ENCODE measurements around the gene NEURL4. TPM values are rescaled to one million over a fixed set of nuclear protein-coding genes. Genes with fewer than 3 reads are reported as not detected.
A peak's percentile ranks its signal among the peaks of the same experiment; 100 is the strongest.

NEURL4 gene
- total RNA-seq, 1 donor from 2014 or later: 57.1 TPM

GRCh38 chr17:7313890-7314718 is 15.0 kb downstream of the NEURL4 start:
- H3K36me3 Mint-ChIP-seq (ENCODE audit: low read depth): peaks cover 66% of the 10 kb centered on the region
- no peak for DNase-seq (ENCODE audit: low spot score)

GRCh38 chr17:7313088-7313889 is 15.8 kb downstream of the NEURL4 start:
- peaks cover 67% of the 10 kb centered on the region for H3K36me3 Mint-ChIP-seq (ENCODE audit: low read depth)
- H3K27ac Mint-ChIP-seq: peak overlapping the region; percentile 62
- DNase-seq (ENCODE audit: low spot score): no peak
- H3K27me3 Mint-ChIP-seq (ENCODE audit: insufficient read depth): no peaks in the 10 kb centered on the region
- intact Hi-C loops (cut with micrococcal nuclease): no loop called here
- peaks cover 53% of the 10 kb centered on the region for H3K4me1 Mint-ChIP-seq (ENCODE audit: low read depth)
- peak overlapping the region; percentile 84 for H3K4me3 Mint-ChIP-seq
- H3K9me3 Mint-ChIP-seq: no peaks in the 10 kb centered on the region

More at GRCh38 chr17:7313890-7314718, 15.0 kb downstream of the NEURL4 start:
- no peaks in the 10 kb centered on the region for H3K27me3 Mint-ChIP-seq (ENCODE audit: insufficient read depth)
- peak overlapping the region; percentile 84 for H3K4me3 Mint-ChIP-seq
- intact Hi-C loops (cut with micrococcal nuclease): no loop called here
- H3K4me1 Mint-ChIP-seq (ENCODE audit: low read depth): peaks cover 50% of the 10 kb centered on the region
- H3K9me3 Mint-ChIP-seq: no peaks in the 10 kb centered on the region
- peak overlapping the region; percentile 79 for H3K27ac Mint-ChIP-seq

DNA sequence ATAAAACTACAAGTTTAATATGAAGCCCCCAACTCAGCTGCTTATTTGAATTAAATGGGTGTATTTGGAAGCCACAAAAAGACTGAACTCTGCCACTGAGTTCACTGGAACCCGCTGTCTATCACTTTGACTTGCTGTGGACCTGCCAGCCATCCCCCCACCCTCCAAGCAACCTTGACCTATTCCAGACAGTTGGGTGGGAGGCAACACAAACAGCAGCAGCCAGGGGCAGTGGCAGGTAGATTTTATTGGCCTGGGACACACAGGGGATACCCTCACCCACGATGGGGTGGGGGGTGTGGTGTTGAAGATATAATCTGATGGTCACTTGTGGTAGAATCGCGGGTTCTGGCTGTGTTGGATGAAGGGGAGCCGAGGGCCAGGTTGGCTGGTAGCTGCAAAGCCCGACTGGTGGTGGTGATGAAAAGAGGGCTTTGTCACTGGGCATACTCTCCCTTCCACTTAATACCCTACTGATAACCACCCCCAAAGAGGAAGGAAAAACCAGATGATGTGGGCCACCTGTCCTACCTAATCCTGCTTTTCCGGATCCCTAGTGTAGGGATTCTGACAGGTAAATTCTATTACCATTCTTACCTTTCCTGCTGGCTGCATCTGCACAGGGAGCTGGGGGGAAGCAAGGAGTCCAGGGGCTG is 16.6 kb downstream of the NEURL4 start:
- H3K27me3 Mint-ChIP-seq (ENCODE audit: insufficient read depth): no peaks in the 10 kb centered on the region
- peak overlapping the region; percentile 42 for H3K4me3 Mint-ChIP-seq
- no peaks in the 10 kb centered on the region for H3K9me3 Mint-ChIP-seq
- no peak for DNase-seq (ENCODE audit: low spot score)
- H3K27ac Mint-ChIP-seq: peak overlapping the region; percentile 62
- peaks cover 53% of the 10 kb centered on the region for H3K4me1 Mint-ChIP-seq (ENCODE audit: low read depth)
- peaks cover 64% of the 10 kb centered on the region for H3K36me3 Mint-ChIP-seq (ENCODE audit: low read depth)
- intact Hi-C loops (cut with micrococcal nuclease): no loop called here

DNA sequence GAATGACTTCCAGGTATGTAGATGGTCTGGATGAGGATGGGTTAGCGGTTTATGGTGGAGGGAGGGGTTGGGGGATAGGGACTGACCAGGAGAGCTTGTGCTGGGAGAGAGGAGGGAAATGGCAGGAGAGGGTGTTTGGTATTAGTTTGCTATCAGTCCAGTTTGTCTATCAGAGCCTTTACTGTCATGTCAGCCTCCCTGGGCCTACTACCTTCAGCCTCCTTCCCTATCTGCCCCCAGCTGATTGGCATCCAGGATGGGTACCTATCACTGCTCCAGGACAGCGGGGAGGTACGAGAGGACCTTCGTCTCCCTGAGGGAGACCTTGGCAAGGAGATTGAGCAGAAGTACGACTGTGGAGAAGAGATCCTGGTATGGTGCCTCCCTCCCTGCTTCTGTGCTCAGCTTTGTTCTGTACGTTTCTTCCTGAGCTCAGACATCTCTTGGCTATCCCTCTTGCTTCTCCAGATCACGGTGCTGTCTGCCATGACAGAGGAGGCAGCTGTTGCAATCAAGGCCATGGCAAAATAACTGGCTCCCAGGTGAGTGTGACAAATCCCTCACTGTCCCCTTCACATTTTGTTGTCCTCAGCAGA is 17.9 kb downstream of the NEURL4 start:
- Mint-ChIP-seq H3K36me3 (ENCODE audit: low read depth) (peaks cover 58% of the 10 kb centered on the region), H3K4me1 (ENCODE audit: low read depth) (peaks cover 49% of the 10 kb centered on the region), H3K4me3 (peak overlapping the region; percentile 89), H3K27me3 (ENCODE audit: insufficient read depth) (no peaks in the 10 kb centered on the region), H3K27ac (peak overlapping the region; percentile 26), H3K9me3 (no peaks in the 10 kb centered on the region)
- no peak for DNase-seq (ENCODE audit: low spot score)
- intact Hi-C loops (cut with micrococcal nuclease): no loop called here

GRCh38 chr17:7309628-7310027 is 19.5 kb downstream of the NEURL4 start:
- Mint-ChIP-seq H3K36me3 (ENCODE audit: low read depth) (peaks cover 54% of the 10 kb centered on the region), H3K4me3 (peak overlapping the region; percentile 89), H3K4me1 (ENCODE audit: low read depth) (peaks cover 48% of the 10 kb centered on the region), H3K9me3 (no peaks in the 10 kb centered on the region), H3K27me3 (ENCODE audit: insufficient read depth) (no peaks in the 10 kb centered on the region), H3K27ac (peak overlapping the region; percentile 90)
- no peak for DNase-seq (ENCODE audit: low spot score)
- intact Hi-C loops (cut with micrococcal nuclease): loop anchor here (5.0 kb wide), 4 partner anchors 148 to 548 kb away; partner anchors contain the start of genes CYB5D1, NAA38, SLC16A13 and TMEM88

DNA sequence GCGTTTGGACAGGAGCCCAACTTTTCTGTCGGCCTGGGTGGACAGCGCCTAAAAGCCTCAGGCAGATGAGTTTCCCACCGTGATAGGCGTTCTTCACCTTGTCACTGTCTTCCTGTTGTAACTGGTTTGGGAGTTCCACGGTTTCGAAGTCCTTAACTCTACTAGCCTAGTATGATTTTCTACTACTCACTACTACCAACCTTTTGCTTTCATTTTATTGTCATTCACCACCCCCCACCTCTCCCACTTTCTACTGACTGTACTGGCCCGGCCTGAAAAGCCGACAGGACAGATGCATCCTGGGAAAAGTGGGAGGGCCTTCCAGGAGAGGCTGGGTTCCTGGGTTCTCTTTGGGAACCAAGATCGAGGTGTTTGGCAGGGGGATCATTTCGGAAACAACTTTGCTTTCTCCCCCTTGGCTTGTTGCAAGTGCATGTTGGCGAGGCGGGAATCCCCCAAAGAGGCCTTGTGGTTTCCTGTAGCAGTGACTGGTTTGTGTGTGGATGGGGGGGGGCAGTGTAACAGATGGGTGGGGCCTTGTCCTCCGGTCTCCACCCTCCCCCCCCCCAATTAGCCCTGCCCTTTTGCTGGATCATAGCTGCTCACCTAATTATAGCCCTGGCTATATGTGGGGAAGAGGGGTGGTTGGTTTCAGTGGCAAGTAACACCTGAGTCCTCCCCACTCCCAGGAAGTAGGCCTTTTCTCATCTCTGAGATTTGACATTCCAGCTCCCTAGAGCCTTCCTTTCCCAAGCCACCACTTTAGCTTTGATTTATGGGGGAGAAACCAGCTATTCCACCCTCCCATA is 20.3 kb downstream of the NEURL4 start:
- H3K27me3 Mint-ChIP-seq (ENCODE audit: insufficient read depth): peaks cover 4% of the 10 kb centered on the region
- no peaks in the 10 kb centered on the region for H3K9me3 Mint-ChIP-seq
- H3K4me3 Mint-ChIP-seq: peak overlapping the region; percentile 89
- DNase-seq (ENCODE audit: low spot score): peak; percentile 80
- intact Hi-C loops (cut with micrococcal nuclease): loop anchor here (1.0 to 5.0 kb wide), 5 partner anchors 90 to 548 kb away; partner anchors contain the start of genes ACADVL, CYB5D1, DLG4 and NAA38
- peaks cover 48% of the 10 kb centered on the region for H3K36me3 Mint-ChIP-seq (ENCODE audit: low read depth)
- peak overlapping the region; percentile 90 for H3K27ac Mint-ChIP-seq
- H3K4me1 Mint-ChIP-seq (ENCODE audit: low read depth): peaks cover 40% of the 10 kb centered on the region

DNA sequence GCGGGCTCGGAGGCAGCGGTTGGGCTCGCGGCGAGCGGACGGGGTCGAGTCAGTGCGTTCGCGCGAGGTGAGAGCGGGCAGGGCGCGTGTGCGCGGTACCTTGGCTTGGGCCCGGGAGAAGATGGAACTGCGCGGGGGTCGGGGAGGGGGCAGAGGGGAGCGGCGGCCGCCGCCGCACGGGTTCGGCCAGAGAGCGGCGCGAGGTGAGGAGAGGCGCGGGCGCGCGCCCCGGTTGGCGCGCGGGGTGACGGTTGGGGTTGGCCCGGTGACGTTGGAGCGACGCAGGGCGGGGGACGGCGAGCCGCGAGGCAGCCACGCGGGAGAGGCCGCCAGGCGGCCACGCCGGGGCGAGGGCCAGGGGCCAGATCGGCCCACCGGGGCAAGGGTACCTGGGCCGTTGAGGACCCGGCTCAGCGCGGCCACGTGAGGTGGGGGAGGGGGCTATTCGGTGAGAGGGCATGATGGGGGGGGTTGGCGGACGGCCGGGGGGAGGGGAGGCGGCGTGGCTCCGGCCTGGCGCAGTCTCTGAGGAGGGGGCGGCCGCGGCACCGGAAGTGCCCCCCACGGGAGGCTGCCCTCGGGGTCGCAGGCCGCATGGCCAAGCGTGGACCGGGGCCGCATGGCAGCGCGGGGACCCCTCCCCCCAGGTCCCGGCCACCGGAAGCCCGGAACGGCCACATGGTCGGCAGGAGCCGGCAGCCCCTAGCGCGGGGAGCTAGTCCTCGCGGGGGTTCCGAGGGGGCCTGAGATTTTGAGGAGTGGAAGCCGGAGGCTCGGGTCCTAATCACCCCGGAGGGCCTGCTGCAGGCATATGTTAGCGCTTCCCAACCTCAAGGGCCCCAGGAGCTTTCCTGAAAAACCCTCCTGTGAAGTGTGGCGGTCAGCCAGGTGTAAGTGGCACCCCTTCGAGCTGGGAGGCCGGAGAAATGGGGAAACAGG is 21.2 kb downstream of the NEURL4 start:
- peaks cover 32% of the 10 kb centered on the region for H3K4me1 Mint-ChIP-seq (ENCODE audit: low read depth)
- peaks cover 41% of the 10 kb centered on the region for H3K36me3 Mint-ChIP-seq (ENCODE audit: low read depth)
- H3K4me3 Mint-ChIP-seq: peak overlapping the region; percentile 94
- no peaks in the 10 kb centered on the region for H3K9me3 Mint-ChIP-seq
- peaks cover 4% of the 10 kb centered on the region for H3K27me3 Mint-ChIP-seq (ENCODE audit: insufficient read depth)
- intact Hi-C loops (cut with micrococcal nuclease): loop anchor here (1.0 to 5.0 kb wide), 17 partner anchors 7 to 549 kb away; partner anchors contain the start of genes ACADVL, CYB5D1, DLG4 and ELP5
- DNase-seq (ENCODE audit: low spot score): peak; percentile 50
- peak overlapping the region; percentile 100 for H3K27ac Mint-ChIP-seq

DNA sequence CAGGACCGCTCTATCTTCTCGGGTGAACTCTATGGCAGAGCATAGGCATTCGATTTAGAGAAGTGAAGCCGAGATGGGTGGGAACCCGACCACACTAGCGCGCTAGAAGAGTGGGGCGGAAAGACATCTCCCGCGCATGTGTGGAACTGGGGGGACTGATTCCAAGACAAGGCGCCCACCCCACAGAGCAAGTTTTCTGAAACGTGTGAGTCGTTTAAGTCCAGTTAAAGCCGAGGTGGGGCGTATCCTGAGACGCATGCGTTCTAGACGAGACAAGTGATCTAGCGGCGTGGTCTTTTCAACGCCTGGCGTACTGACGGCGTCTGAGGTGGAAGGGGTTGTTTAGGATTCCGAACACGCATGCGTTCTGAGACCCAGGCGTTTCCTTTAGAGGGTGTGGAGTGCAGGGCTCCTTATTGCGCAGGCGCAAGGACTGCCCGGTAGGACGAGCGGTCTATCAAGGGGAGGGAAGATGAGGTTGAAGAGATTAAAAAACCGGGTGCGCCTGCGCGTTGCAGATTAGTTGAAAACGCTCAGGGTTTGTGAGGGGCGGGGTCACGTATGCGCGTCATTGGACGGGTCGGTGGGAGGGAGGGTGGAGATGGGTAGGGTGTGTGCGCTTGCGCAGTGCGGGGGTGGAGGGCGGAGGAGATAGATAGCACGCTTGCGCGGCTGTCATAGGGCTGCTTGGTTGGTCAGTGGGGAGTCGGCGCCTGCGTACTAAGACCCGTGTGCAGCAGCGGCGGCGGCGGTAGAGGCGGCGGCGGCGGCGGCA is 22.0 kb downstream of the NEURL4 start, which contains the start of gene EIF5A:
EIF5A (plus strand) TSS at position 718 of the 775 bp plus-strand sequence. CDS start 2,008 bp downstream, outside the sequence.
- Mint-ChIP-seq H3K27me3 (ENCODE audit: insufficient read depth) (peaks cover 4% of the 10 kb centered on the region), H3K27ac (peak within 1 kb of the TSS; percentile 100), H3K36me3 (ENCODE audit: low read depth) (peaks cover 33% of the 10 kb centered on the region), H3K4me1 (ENCODE audit: low read depth) (peaks cover 24% of the 10 kb centered on the region), H3K9me3 (no peaks in the 10 kb centered on the region), H3K4me3 (peak within 1 kb of the TSS; percentile 94)
- peak; percentile 99 for DNase-seq (ENCODE audit: low spot score)
- intact Hi-C loops (cut with micrococcal nuclease): loop anchor here (1.0 to 5.0 kb wide), 16 partner anchors 8 to 550 kb away; partner anchors contain the start of genes CYB5D1, ELP5, GPS2 and NAA38

DNA sequence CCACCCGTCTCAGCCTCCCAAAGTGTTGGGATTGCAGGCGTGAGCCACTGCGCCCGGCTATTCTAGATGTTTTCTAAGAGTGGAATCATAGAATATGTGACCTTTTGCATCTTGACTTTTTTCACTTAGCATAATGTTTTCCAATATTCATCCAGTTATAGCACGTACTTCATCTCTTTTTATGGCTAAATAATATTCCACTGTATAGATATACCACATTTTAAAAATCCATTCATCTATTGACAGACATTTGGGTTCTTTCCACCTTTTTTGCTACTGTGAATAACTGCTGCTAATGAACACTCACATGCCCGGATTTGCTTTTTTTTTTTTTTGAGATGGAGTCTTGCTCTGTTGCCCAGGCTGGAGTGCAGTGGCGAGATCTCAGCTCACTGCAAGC is 25.0 kb downstream of the NEURL4 start:
- Mint-ChIP-seq H3K4me1 (ENCODE audit: low read depth) (peaks cover 4% of the 10 kb centered on the region), H3K36me3 (ENCODE audit: low read depth) (peaks cover 6% of the 10 kb centered on the region), H3K27me3 (ENCODE audit: insufficient read depth) (peaks cover 6% of the 10 kb centered on the region), H3K4me3 (no peak overlapping the region), H3K9me3 (no peaks in the 10 kb centered on the region), H3K27ac (no peak overlapping the region)
- intact Hi-C loops (cut with micrococcal nuclease): no loop called here
- DNase-seq (ENCODE audit: low spot score): no peak

DNA sequence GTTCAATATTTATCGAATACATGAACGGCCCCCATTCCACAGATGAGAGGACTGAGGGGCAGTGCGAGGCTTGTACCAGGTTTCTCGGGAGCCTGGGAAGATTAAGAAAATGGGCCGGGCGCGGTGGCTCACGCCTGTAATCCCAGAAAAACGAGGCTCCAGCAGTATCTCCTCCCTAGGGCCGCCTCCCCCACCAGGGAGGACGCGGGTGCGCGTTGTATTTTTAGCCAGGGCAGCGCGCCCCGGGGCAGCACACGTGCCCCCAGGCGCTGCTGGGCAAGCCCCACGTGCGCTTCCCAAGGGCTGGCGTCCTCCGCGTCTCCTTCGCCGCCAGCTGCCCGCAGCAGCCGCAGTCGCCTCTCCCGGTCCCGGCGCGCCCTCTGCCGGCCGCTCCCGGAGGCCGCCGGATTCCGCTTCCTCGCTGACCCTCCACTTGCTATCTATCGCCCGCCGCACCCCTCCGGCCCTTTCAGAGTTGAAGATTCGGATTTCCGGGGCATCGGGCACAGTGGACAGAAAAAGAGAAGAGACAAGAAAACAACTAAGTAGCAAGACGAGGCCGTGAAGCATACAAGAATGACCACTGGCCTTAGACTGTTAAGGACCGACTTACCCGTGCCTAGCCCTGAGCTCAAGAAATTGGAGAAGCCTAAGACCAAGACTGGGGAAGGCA is 32.8 kb downstream of the NEURL4 start:
- Mint-ChIP-seq H3K4me3 (peak overlapping the region; percentile 22), H3K9me3 (no peaks in the 10 kb centered on the region), H3K4me1 (ENCODE audit: low read depth) (peaks cover 16% of the 10 kb centered on the region), H3K36me3 (ENCODE audit: low read depth) (no peaks in the 10 kb centered on the region), H3K27me3 (ENCODE audit: insufficient read depth) (peaks cover 34% of the 10 kb centered on the region), H3K27ac (no peak overlapping the region)
- intact Hi-C loops (cut with micrococcal nuclease): loop anchor here (1.0 to 5.0 kb wide), 6 partner anchors 11 to 250 kb away; partner anchors contain the start of genes EIF5A and ELP5
- DNase-seq (ENCODE audit: low spot score): peak; percentile 63
